ENCODE data around the gene AFM.

The AFM gene, protein sequence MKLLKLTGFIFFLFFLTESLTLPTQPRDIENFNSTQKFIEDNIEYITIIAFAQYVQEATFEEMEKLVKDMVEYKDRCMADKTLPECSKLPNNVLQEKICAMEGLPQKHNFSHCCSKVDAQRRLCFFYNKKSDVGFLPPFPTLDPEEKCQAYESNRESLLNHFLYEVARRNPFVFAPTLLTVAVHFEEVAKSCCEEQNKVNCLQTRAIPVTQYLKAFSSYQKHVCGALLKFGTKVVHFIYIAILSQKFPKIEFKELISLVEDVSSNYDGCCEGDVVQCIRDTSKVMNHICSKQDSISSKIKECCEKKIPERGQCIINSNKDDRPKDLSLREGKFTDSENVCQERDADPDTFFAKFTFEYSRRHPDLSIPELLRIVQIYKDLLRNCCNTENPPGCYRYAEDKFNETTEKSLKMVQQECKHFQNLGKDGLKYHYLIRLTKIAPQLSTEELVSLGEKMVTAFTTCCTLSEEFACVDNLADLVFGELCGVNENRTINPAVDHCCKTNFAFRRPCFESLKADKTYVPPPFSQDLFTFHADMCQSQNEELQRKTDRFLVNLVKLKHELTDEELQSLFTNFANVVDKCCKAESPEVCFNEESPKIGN

DNA sequence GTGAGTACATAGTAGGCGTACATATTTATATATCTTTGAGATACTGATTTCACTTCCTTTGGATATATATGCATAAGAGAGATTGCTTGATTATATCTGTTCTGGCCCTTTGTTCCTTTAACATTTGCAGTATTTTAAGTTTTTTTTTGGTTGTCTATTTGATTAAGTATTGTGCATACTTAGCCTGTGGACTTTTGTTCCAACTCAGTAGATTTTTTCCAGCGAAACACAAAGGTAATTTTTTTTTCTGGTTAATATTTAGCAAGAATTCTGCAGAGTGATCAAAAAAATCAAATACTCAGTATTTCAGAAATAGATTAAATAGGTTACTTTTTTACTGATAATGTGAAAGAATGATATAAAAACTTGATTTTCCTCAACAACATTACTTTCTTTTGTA is at the start of gene AFM:
TSS of gene AFM (plus strand) at position 388 of the 400 bp plus-strand sequence. CDS start 31 bp downstream, outside the sequence.
- in situ Hi-C loops (cut with HindIII; ENCODE audit: low sequenced_read_pairs): no loop called here

DNA sequence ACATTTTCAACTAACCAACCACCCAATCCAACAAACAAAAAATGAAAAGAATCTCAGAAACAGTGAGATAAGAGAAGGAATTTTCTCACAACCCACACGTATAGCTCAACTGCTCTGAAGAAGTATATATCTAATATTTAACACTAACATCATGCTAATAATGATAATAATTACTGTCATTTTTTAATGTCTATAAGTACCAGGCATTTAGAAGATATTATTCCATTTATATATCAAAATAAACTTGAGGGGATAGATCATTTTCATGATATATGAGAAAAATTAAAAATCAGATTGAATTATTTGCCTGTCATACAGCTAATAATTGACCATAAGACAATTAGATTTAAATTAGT is 49.8 kb upstream of the AFM start:
- in situ Hi-C loops (cut with HindIII; ENCODE audit: low sequenced_read_pairs): no loop called here

DNA sequence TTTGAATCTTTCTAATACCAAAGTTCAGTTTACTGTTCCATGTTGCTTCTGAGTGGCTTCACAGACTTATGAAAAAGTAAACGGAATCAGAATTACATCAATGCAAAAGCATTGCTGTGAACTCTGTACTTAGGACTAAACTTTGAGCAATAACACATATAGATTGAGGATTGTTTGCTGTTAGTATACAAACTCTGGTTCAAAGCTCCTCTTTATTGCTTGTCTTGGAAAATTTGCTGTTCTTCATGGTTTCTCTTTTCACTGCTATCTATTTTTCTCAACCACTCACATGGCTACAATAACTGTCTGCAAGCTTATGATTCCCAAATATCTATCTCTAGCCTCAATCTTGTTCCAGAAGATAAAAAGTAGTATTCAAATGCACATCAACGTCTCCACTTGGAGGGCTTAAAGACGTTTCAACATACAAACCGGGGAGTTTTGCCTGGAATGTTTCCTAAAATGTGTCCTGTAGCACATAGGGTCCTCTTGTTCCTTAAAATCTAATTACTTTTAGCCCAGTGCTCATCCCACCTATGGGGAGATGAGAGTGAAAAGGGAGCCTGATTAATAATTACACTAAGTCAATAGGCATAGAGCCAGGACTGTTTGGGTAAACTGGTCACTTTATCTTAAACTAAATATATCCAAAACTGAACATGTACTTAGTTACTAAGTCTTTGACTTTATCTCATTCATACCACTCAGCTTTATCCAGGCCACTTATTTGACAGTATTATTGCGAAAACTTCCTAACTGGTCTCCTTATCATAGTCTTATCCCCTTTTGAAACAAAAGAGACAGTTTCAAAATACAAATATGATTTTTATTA is 49.2 kb upstream of the AFM start:
- in situ Hi-C loops (cut with HindIII; ENCODE audit: low sequenced_read_pairs): no loop called here

DNA sequence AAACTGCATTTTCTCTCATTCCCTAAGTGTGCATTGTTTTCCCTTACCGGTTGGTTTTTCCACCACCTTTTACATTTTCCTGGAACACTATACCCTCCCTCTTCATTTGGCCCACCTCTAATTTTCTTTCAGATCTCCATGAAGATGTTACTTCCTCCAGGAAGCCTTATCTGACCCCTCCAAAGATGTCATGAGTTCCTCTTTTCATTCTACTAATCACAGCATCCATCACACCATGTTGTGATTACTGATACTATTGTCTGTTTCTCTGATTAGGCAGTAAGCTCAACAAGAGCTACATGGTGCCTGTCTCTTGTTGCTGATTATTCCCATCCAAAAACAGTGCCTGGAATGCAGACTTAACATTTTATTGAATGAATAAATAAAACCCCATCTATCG is 48.4 kb upstream of the AFM start:
- in situ Hi-C loops (cut with HindIII; ENCODE audit: low sequenced_read_pairs): no loop called here

DNA sequence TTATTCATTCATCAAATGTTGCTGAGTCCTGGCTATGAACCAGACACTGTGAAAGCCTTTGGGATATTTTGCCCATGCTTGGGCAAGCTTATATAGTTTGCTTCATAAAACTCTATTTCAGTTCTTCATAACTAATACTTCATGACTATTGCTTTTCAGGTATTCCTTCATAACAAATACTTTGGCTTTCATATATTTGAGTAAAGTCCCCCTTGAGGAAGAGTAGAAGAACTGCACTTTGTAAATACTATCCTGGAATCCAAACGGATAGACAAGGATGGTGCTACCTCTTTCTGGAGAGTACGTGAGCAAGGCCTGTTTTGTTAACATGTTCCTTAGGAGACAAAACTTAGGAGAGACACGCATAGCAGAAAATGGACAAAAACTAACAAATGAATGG is 47.2 kb upstream of the AFM start:
- in situ Hi-C loops (cut with HindIII; ENCODE audit: low sequenced_read_pairs): no loop called here

DNA sequence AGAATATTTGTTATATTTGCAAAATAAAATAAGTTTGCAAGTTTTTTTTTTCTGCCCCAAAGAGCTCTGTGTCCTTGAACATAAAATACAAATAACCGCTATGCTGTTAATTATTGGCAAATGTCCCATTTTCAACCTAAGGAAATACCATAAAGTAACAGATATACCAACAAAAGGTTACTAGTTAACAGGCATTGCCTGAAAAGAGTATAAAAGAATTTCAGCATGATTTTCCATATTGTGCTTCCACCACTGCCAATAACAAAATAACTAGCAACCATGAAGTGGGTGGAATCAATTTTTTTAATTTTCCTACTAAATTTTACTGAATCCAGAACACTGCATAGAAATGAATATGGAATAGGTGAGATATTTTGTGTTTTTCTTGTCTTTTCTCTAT is 45.6 kb upstream of the AFM start, which contains the start of gene AFP:
TSS of gene AFP (plus strand) at position 238 of the 400 bp plus-strand sequence. CDS start at position 280, 42 bp downstream.
- in situ Hi-C loops (cut with HindIII; ENCODE audit: low sequenced_read_pairs): no loop called here

DNA sequence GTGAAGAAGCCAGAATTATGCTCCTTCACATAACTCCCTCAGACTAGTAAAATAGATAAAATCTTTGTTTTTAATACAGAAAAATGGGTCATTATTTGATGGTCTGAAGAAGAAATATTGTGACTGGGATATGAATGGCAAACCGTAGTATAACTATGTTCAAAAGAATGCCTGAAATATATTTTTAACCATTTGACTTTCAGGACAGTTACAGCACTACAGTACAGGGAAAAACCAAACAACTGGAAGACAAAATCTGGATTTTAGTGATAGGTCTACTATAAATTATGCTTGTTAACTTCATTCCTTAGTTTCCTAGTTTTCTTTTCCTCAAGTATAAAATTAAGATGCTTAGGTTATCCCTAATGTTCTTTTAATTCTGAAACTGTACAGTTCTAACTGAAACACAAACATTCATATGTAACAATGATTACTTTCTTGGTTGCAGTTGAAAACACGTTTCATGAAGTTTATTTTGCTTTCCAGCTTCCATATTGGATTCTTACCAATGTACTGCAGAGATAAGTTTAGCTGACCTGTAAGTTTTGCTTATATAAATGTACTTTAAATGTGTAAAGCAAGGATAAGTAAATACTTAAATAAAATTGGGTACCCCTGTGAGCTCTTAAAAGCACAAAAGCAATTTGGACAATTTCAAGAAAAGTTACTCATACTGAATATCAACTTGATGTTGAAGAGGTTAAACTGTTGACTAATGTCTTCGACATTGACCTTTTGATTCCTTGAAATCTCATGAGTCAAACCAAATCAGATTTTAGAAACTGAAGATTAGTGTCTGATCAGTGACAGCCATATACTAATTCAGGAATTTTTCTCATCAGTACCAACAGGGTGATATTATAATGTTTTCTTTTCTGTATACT is 44.6 kb upstream of the AFM start:
- in situ Hi-C loops (cut with HindIII; ENCODE audit: low sequenced_read_pairs): no loop called here

DNA sequence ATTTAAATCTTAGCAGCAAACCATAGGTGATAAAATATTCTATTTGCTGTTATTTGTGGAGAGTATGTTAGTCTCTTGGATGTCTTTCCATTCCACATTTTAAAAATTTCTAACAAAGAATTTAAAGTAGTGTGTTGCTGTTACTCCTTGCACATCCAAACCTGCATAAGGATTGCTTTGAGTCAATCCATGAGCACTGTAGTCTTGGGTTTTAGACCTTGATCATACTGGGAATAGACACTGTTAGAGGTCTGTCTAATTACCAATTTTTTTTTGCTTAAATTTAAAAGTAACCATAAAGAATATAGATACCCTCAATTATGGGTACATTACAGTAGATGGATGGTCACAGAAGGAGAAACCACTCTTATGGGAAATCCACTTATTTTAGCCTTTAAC is 44.0 kb upstream of the AFM start:
- in situ Hi-C loops (cut with HindIII; ENCODE audit: low sequenced_read_pairs): no loop called here

DNA sequence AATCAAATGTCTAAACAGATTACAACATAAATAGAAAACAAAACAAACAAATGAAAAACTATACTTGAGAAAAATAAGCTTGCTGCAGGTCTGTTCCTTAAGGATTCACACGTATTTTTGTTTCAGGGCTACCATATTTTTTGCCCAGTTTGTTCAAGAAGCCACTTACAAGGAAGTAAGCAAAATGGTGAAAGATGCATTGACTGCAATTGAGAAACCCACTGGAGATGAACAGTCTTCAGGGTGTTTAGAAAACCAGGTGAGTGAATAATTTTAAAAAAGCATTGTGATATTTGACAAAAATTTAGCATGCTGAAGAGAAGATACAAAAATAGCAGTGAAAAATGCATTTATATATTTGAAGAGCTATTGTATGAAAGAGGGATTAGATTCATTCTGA is 43.5 kb upstream of the AFM start:
- in situ Hi-C loops (cut with HindIII; ENCODE audit: low sequenced_read_pairs): no loop called here

DNA sequence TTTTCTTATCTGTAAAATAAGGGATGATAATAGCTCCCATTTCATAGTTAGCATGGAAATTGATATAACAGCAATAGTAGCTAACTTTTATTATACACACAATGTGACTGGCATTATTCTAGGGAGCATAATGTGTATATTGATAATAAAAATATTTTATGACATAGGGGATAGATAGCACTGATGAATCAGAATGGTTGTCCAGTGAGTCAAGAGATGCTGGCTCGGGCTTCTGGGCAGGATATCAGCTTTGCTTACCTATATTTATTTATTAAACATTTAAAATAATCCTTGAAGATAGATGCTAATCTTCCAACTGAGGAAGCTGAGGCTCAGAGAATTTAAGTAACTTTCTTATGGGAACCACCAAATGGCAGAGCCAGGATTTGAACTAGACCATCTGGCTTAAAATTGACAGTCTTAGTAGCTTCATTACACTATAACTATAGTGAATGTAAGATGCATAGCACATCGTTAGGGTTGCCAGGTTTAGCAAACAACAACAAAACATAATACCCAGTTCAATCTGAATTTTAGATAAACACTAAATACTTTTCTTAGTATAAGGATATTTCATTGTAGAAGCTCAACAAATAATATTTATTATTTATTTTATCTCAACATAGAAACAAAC is 42.8 kb upstream of the AFM start:
- in situ Hi-C loops (cut with HindIII; ENCODE audit: low sequenced_read_pairs): no loop called here

DNA sequence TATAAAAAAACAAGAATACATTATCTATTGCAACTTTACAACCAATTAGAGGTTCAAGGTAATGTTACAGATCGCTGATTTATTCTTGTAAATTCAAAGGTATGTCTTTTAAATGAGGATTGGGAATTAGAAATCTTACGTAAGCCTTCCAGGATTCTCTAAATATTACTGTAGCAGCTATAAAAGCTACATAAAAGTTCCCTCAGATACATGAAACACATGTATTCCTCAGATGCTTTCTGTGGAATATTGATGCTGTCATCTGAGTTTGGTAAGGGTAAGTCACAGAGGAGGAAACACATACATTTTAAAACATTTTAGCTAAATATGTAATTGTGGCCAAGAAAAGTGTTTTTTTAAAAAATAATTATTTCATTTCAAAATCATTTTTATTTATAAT is 42.1 kb upstream of the AFM start:
- in situ Hi-C loops (cut with HindIII; ENCODE audit: low sequenced_read_pairs): no loop called here

DNA sequence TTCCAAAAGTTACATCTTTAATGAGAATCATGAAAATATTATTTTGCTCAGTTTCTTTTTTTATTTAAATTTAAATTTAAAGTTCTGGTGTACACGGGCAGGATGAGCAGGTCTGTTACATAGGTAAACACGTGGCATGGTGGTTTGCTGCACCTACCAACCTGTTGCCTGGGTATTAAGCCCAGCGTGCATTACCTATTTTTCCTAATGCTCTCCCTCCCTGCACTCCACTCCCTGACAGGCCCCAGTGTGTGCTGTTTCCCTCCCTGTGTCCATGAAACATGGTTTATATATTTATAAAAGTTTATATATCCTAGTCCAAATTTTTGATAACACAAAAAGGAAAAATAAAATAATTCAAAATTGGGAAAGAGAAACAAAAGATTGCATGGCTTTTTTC is 41.6 kb upstream of the AFM start:
- in situ Hi-C loops (cut with HindIII; ENCODE audit: low sequenced_read_pairs): no loop called here

DNA sequence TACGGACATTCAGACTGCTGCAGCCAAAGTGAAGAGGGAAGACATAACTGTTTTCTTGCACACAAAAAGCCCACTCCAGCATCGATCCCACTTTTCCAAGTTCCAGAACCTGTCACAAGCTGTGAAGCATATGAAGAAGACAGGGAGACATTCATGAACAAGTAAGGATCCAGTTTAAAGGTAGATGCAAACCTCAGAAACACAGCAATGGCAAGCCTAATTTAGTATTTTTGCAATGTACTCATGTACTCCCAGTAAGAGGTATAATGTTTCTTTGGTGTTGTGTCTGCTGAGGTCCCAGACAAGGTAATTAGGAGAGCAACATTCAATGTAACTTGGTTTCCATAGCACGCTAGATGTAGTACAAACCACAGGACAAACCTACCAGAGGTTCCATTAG is 40.9 kb upstream of the AFM start:
- in situ Hi-C loops (cut with HindIII; ENCODE audit: low sequenced_read_pairs): no loop called here

DNA sequence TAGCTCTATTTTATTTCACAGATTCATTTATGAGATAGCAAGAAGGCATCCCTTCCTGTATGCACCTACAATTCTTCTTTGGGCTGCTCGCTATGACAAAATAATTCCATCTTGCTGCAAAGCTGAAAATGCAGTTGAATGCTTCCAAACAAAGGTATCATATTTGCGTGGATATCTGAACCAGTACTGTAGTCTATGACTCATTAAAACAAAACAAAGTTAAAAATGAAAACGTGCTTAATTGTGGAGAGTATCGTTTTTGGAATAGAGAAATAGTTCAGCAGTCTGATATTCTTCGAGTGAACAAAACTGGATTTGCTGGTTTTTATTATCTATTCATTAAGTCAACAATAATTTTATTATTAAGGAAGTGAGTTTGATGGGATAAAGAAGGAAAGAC is 39.3 kb upstream of the AFM start:
- in situ Hi-C loops (cut with HindIII; ENCODE audit: low sequenced_read_pairs): no loop called here

DNA sequence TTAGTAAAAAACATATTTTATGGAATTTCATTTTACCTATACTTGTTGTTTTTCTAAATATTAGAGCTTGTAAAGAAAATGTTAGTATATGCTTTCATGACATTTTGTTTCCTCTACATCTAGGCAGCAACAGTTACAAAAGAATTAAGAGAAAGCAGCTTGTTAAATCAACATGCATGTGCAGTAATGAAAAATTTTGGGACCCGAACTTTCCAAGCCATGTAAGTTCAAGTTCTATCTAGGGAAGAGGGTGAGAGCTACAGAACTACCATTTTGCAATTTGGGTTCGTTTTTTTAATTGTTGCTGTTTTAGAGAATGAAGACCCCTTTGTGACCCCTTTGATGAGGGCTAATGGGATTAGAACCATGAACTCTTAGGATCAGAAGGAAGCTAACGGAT is 38.3 kb upstream of the AFM start:
- in situ Hi-C loops (cut with HindIII; ENCODE audit: low sequenced_read_pairs): no loop called here

DNA sequence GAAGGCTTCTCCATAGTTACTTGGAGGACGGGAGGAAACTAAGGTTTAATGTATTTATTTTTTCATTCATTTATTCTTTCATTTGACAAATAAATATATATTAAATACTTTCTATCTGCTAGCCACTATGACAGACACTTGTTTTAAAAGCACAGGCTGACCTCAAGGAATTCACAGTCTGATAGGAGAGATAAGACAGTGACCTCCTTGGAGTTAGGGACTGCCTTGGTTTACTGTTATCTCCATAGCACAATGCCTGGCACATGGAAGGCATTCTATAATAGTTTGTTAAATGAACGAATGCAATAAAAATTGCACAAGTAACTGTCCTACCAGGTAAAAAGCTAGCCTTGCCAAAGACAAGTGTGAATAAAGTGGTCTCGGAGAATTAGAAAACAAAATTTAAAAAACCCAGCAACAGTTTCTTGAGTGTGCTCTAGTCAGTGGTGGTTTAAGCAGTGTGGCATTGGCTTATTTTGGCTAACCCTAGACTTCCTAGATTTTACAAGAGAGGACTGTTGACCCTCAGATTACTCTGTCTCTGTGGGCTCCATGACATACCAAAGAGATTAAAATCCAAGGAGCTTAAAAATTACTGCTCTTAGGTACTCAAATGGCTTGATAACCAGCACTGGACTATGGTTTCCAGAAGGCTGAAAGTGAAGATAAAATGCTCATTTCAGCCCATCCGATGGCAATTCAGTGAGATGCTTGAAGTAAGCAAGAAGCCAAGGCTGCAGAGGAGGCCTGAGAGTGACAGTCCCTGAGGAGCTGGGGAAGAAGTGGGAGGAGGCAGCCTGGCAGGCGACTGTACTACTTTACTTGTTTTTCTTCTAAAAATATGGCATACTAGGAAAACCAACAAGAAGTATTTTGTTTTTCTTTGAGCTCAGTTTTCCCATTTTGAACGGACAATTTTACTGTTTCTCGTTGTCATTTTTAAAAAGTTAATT is 35.9 kb upstream of the AFM start:
- in situ Hi-C loops (cut with HindIII; ENCODE audit: low sequenced_read_pairs): no loop called here

DNA sequence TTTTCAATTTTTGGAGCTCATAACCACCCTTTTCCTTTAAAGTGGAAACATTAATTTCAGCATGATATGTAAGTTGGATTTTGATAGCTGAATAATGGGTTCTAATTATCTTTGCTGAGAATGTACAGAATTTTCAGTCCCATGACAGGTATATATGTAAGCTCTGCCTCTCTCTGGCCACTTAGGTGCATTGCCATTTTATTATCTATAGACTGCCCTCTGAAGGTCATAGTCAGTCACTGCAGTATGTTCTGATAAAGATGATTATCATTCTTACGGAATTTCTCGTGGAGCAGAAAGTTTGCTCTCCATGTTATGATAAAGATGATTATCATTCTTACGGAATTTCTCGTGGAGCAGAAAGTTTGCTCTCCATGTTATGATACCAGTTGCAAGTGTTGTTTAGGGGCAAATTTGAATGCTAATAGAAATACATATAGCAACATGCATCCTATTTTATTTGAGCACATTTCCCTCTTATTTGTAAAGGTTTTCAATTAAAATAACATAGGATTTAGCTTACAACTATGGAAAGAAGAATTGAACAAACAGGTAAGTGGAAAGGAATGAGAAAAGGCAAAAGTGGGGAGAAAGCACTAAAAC is 35.1 kb upstream of the AFM start:
- in situ Hi-C loops (cut with HindIII; ENCODE audit: low sequenced_read_pairs): no loop called here

DNA sequence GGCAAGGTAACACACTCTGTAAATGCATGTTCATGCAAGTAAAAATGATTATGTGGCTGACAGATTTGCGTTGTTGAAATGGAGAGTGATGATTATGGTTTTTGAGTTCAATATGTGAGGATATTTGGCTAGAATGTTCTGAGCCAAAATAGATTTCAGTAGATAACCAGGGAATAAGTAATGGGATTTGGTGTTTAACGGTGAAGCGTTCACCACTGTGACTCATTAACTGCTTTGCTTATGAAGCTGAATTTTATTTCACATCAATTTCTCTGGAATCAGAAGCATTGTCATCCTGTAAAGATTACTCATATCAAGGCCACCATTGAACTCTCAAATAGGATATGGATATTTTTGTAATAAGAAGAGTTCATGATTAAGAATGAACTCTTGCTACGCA is 33.9 kb upstream of the AFM start:
- in situ Hi-C loops (cut with HindIII; ENCODE audit: low sequenced_read_pairs): no loop called here
